HG03097 (cell line): ENCODE measurements around the gene PNMA8A.
"Not testable (repeated sequence)": the region's sequence is repeated elsewhere in the genome, so short reads cannot be mapped to it uniquely, and the experiment has no call there.

Source experiments
- ATAC-seq: cut with Tn5 transposase; IDR thresholded peaks from one replicate; pipeline ENCODE4 v1.9.1; 2021; ENCODE audit not compliant: unreplicated experiment, low FRiP score

Gene PNMA8A

DNA sequence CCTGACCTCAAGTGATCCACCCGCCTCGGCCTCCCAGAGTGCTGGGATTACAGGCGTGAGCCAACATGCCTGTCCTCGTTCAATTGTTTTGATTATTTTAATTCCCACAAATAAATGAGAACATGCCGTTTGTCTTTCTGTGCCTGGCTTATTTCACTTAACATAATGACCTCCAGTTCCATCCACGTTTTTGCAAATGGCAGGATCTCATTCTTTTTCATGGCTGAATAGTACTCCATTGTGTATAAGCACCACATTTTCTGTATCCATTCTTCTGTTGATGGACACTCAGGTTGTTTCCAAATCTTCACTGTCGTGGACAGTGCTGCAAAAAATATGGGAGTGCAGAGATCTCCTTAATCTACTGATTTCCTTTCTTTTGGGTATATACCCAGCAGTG lies 37.9 kb downstream of the PNMA8A start:
- ATAC-seq = not testable (repeated sequence)

DNA sequence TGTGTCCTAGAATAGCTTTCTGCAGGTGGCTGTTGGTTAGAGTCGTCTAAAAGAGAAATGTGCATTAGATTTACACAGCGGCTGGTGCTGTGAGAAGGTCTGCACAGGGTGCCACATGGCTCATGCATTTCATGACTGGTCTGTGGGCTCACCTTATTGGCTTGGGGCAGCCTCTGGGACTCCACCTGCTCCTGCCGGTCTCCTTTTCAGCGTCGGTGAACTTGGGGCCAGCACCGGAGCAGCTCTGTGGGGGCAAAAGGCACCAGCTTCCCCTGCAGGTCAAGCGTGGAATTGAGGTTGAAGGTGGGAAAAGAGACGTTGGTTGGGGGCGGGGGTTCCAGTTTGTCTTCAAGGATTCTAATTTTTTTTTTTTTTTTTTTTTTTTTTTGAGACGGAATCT lies 39.5 kb downstream of the PNMA8A start:
- no peak for ATAC-seq

GRCh38 chr19:46429999-46430398 lies 41.4 kb downstream of the PNMA8A start:
- ATAC-seq = no peak

GRCh38 chr19:46428239-46429135 lies 42.9 kb downstream of the PNMA8A start, which contains the start of gene PNMA8C:
Gene PNMA8C (minus strand): TSS chr19:46428936. CDS start chr19:46428359, 577 bp downstream.
- no peak for ATAC-seq

- no peak for ATAC-seq
Observed at GRCh38 chr19:46427518-46428045, 43.8 kb downstream of the PNMA8A start.

GRCh38 chr19:46426506-46427162 lies 44.7 kb downstream of the PNMA8A start:
- no peak for ATAC-seq

DNA sequence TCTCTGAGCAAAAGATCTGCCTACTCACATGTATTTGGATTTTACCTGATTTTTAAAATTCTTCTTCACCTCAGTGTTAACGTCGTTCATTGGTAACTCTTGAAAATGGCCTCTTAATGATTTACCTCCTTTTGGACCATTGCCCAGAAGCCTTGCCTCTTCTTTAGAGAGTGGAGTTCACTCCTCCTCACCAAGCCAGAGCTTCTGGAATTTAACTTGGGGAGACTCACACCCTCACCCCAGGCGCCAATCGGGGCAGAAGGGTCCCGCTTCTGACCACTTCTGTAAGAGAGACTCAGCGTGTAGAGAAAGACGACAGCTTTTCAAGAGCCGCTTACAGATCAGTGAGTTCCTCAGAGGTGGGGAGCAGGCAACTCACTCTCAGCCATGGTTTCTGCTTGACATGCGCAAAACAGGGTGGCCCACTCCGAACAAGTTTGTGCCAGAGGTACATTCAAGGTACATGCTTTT lies 45.3 kb downstream of the PNMA8A start:
- no peak for ATAC-seq

- ATAC-seq = no peak
Observed at GRCh38 chr19:46423188-46423587, 48.2 kb downstream of the PNMA8A start.

- ATAC-seq = no peak
Observed at GRCh38 chr19:46422344-46422743, 49.0 kb downstream of the PNMA8A start.

- no peak for ATAC-seq
Observed at GRCh38 chr19:46420056-46420455, 51.3 kb downstream of the PNMA8A start.
